Amygdala (tissue), 56 donors: ENCODE measurements around the gene NID2.

ENCODE experiments used
- DNase-seq, 56 donors: peaks; one replicate each; lab custom pipeline; 2025; lab: John Stamatoyannopoulos, UW

The NID2 gene

GRCh38 chr14:52059649-52060048 is 9.2 kb downstream of the NID2 start:
- no peak for DNase-seq

GRCh38 chr14:52058341-52058740 is 10.5 kb downstream of the NID2 start:
- DNase-seq: no peak

- DNase-seq: no peak
These were observed 13.7 kb downstream of the NID2 start for GRCh38 chr14:52055167-52055566.

GRCh38 chr14:52054678-52055077 is 14.2 kb downstream of the NID2 start:
- no peak for DNase-seq

GRCh38 chr14:52053044-52053443 is 15.8 kb downstream of the NID2 start:
- DNase-seq: no peak

- no peak for DNase-seq
These were observed 16.4 kb downstream of the NID2 start for GRCh38 chr14:52052288-52052943.

GRCh38 chr14:52051871-52052270 is 17.0 kb downstream of the NID2 start:
- no peak for DNase-seq

- no peak for DNase-seq
These were observed 17.6 kb downstream of the NID2 start for GRCh38 chr14:52051251-52051650.

- DNase-seq: no peak
These were observed 18.9 kb downstream of the NID2 start for GRCh38 chr14:52049721-52050588.

GRCh38 chr14:52049271-52049670 is 19.6 kb downstream of the NID2 start:
- DNase-seq: no peak

GRCh38 chr14:52048641-52049204 is 20.1 kb downstream of the NID2 start:
- no peak for DNase-seq

- no peak for DNase-seq
These were observed 20.7 kb downstream of the NID2 start for GRCh38 chr14:52048116-52048515.

GRCh38 chr14:52046376-52046917 is 22.4 kb downstream of the NID2 start:
- DNase-seq: no peak

- no peak for DNase-seq
These were observed 23.9 kb downstream of the NID2 start for GRCh38 chr14:52044791-52045522.

- no peak for DNase-seq
These were observed 25.2 kb downstream of the NID2 start for GRCh38 chr14:52043690-52044089.

- DNase-seq: no peak
These were observed 26.2 kb downstream of the NID2 start for GRCh38 chr14:52042371-52043289.

- no peak for DNase-seq
These were observed 28.3 kb downstream of the NID2 start for GRCh38 chr14:52040598-52040997.

- DNase-seq: no peak
These were observed 29.6 kb downstream of the NID2 start for GRCh38 chr14:52039124-52039815.

GRCh38 chr14:52033101-52033642 is 35.7 kb downstream of the NID2 start:
- DNase-seq: no peak
